NCI-H446 treated with DMSO at 0.1 percent for 48 hours (cell line): ENCODE results near the gene TK2.
"Not testable (repeated sequence)": the region's sequence is repeated elsewhere in the genome, so short reads cannot be mapped to it uniquely, and the experiment has no call there.

Experiments used
- DNase-seq: peaks from one replicate; lab custom pipeline; 2025; lab: John Stamatoyannopoulos, UW

The TK2 gene

DNA sequence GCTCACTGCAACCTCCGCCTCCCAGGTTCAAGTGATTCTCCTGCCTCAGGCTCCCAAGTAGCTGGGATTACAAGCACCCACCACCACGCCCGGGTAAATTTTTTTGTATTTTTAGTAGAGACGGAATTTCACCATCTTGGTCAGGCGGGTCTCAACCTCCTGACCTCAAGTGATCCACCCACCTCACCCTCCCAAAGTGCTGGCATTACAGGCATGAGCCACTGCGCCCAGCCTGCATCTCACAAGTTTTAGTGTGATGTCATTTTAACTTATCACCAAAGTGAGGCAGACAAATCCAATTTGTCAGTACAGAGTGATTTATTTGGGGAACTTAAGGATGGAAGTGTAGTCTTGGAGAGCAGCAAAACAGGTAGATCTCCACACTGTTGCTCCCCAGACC lies 83.3 kb downstream of the TK2 start:
- DNase-seq = not testable (repeated sequence)

DNA sequence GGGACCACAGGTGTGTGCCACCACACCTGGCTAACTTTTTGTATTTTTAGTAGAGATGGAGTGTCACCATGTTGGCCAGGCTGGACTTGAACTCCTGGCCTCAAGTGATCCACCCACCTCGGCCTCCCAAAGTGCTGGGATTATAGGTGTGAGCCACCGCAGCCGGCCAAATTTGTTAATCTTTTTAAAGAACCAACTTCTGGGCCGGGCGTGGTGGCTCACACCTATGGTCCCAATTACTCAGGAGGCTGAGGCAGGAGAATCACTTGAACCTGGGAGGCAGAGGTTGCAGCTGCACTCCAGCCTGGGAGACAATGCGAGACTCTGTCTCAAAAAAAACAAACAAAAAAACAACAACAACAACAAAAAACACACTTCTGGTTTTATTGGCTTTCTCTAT lies 84.0 kb downstream of the TK2 start:
- DNase-seq = not testable (repeated sequence)

DNA sequence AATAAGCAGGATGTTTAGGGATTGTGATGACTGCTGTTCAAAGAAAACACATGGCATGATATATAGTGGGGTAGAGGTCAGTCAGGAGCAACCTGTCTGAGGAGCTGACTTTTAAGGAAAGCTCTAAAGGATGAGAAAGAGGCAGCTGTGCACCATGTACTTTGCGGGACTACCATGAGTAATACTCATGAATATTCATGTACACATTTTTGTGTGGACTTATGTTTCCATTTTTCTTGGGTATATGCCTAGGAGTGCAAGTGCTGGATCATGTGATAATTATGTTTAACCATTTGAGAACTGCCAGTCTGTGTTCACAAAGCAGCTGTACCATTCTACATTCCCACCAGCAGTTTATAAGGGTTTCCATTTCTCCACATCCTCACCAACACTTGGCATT lies 87.0 kb downstream of the TK2 start:
- no peak for DNase-seq

- DNase-seq = no peak
These were observed 89.2 kb downstream of the TK2 start for GRCh38 chr16:66460703-66461102.

GRCh38 chr16:66459878-66460277 lies 90.0 kb downstream of the TK2 start:
- DNase-seq = no peak

DNA sequence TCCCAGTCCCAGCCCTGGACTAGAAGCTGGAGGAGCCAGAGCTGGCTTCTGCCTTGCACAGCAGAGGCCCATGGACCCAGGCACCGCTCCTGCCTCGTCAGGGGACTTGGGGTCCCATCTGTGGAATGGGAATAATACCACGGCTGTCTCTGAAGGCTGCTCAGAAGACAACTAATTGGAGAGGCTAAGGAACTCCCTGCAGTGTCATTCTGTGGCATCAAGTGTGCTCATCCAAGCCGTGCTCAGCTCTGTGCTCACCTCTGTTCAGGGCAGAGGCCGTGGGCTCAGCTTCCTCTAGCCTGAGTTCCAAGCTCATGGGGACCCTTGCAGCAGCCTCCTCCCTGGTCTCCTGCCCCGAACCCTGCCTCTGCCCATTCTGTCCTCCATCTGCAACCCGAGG lies 91.1 kb downstream of the TK2 start:
- no peak for DNase-seq

- no peak for DNase-seq
These were observed 91.6 kb downstream of the TK2 start for GRCh38 chr16:66458292-66458691.
